Measurements from ENCODE around the gene DOP1A.

The DOP1A gene

GRCh38 chr6:83202031-83202430 lies 134.6 kb downstream of the DOP1A start:
- DNase-seq (ENCODE audit: low spot score), result no peak

- peak; percentile 87 for DNase-seq (ENCODE audit: low spot score)
Measured at GRCh38 chr6:83215131-83216047, 147.9 kb downstream of the DOP1A start.

GRCh38 chr6:83216806-83217205 lies 149.3 kb downstream of the DOP1A start:
- DNase-seq (ENCODE audit: low spot score), result no peak

Data from RKO (cell line).